ENCODE data around the gene CCNY.

DNA sequence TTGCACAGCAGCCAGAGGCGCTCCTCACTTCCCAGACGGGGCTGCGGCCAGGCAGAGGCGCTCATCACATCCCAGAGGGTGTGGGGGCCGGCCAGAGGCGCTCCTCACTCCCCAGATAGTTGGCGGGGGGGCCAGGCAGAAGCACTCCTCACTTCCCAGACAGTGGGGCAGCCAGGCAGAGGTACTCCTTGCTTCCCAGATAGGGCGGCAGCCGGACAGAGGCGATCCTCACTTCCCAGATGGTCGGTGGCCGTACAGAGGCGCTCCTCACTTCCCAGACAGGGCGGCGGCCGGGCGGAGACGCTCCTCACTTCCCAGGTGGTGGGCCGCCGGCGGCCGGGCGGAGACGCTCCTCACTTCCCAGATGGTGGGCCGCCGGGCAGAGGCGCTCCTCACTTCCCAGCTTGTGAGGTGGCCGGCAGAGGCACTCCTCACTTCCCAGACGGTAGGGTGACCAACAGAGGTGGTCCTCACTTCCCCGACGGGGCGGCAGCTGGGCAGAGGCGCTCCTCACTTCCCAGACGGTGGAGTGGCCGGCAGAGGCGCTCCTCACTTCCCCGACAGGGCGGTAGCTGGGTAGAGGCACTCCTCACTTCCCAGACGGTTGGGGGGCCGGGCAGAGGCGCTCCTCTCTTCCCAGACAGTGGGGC is 26.5 kb downstream of the CCNY start:
- TF ChIP-seq YY1 (IDR thresholded peaks at IDR 0.05; ENCODE audit: insufficient read depth, insufficient read length): no peak
- no peak for TF ChIP-seq SUZ12 (IDR thresholded peaks at IDR 0.05; ENCODE audit: extremely low read depth, insufficient read depth, insufficient read length)
- TF ChIP-seq ZNF274 (IDR thresholded peaks at IDR 0.05; ENCODE audit: low read depth, low read length): no peak
